H9 (cell line): Measurements from ENCODE around the gene HSDL2. TPM values are rescaled to one million over a fixed set of nuclear protein-coding genes. Genes with fewer than 3 reads are reported as not detected.

Source experiments
- DNase-seq: peaks from one replicate; pipeline ENCODE4 v3.0.0-alpha.2; 2017
- H2AFZ ChIP-seq: one replicate; pipeline ENCODE4 v1.6.1; 2013; ENCODE audit warnings: mild to moderate bottlenecking, low read length, control low read depth, moderate library complexity
- H2AK5ac ChIP-seq: 2 replicates; pipeline ENCODE4 v1.6.1; 2013; ENCODE audit warnings: low read length, control low read depth, mixed read lengths; ENCODE audit not compliant: insufficient read length
- H2BK120ac ChIP-seq: one replicate; pipeline ENCODE4 v1.6.1; 2013; ENCODE audit warnings: low read depth, mild to moderate bottlenecking, low read length, control low read depth, inconsistent platforms; ENCODE audit not compliant: poor library complexity, severe bottlenecking
- H2BK12ac ChIP-seq: 2 replicates; pipeline ENCODE4 v1.6.1; 2013; ENCODE audit warnings: low read length, control low read depth, mixed read lengths, low read depth; ENCODE audit not compliant: insufficient read length
- H2BK15ac ChIP-seq: 2 replicates; pipeline ENCODE4 v1.6.1; 2013; ENCODE audit warnings: low read depth, low read length, control low read depth
- H2BK20ac ChIP-seq: one replicate; pipeline ENCODE4 v1.6.1; 2013; ENCODE audit warnings: low read depth, mild to moderate bottlenecking, low read length, control low read depth, inconsistent platforms; ENCODE audit not compliant: poor library complexity, severe bottlenecking
- H2BK5ac ChIP-seq: 2 replicates; pipeline ENCODE4 v1.6.1; 2013; ENCODE audit warnings: low read length, control low read depth, mixed read lengths; ENCODE audit not compliant: insufficient read length
- H3K14ac ChIP-seq: 2 replicates; pipeline ENCODE4 v1.6.1; 2013; ENCODE audit warnings: low read length, control low read depth; ENCODE audit not compliant: insufficient read depth
- H3K18ac ChIP-seq: 2 replicates; pipeline ENCODE4 v1.6.1; 2013; ENCODE audit warnings: low read depth, mild to moderate bottlenecking, mixed read lengths, low read length, control low read depth; ENCODE audit not compliant: insufficient read length
- H3K23ac ChIP-seq: 2 replicates; pipeline ENCODE4 v1.6.1; 2013; ENCODE audit warnings: low read length, control low read depth, mixed read lengths, low read depth; ENCODE audit not compliant: insufficient read length
- H3K23me2 ChIP-seq: 2 replicates; pipeline ENCODE4 v1.6.1; 2013; ENCODE audit warnings: low read depth, mild to moderate bottlenecking, mixed read lengths, low read length, control low read depth; ENCODE audit not compliant: insufficient read length, poor library complexity, severe bottlenecking
- H3K27ac ChIP-seq: 2 replicates; pipeline ENCODE4 v1.5.1; 2013; ENCODE audit warnings: low read length, control low read depth, mixed read lengths, low read depth; ENCODE audit not compliant: insufficient read length
- H3K27me3 ChIP-seq: 2 replicates; pipeline ENCODE4 v1.6.1; 2013; ENCODE audit warnings: low read length, control low read depth, inconsistent platforms; ENCODE audit not compliant: insufficient read depth
- H3K4ac ChIP-seq: 2 replicates; pipeline ENCODE4 v1.6.1; 2013; ENCODE audit warnings: low read depth, mild to moderate bottlenecking, control low read depth, inconsistent platforms, low read length, moderate library complexity
- H3K4me1 ChIP-seq: 2 replicates; pipeline ENCODE4 v1.6.1; 2013; ENCODE audit warnings: low read length, control low read depth, inconsistent platforms; ENCODE audit not compliant: insufficient read depth
- H3K4me2 ChIP-seq: 2 replicates; pipeline ENCODE4 v1.6.1; 2013; ENCODE audit warnings: low read length, control low read depth, mixed read lengths; ENCODE audit not compliant: insufficient read length, insufficient read depth
- H3K56ac ChIP-seq: 2 replicates; pipeline ENCODE4 v1.6.1; 2013; ENCODE audit warnings: low read depth, mild to moderate bottlenecking, mixed read lengths, low read length, control low read depth; ENCODE audit not compliant: insufficient read length
- H3K79me1 ChIP-seq: 2 replicates; pipeline ENCODE4 v1.6.1; 2013; ENCODE audit warnings: low read depth, mild to moderate bottlenecking, moderate library complexity, low read length, control low read depth, inconsistent platforms; ENCODE audit not compliant: insufficient read depth, poor library complexity, severe bottlenecking
- H3K79me2 ChIP-seq: 2 replicates; pipeline ENCODE4 v1.6.1; 2013; ENCODE audit warnings: low read length, control low read depth, inconsistent platforms; ENCODE audit not compliant: insufficient read depth
- H3K9ac ChIP-seq: 2 replicates; pipeline ENCODE4 v1.6.1; 2013; ENCODE audit warnings: low read length, control low read depth, mixed read lengths; ENCODE audit not compliant: insufficient read length; ENCODE audit errors: extremely low read depth
- H3K9me3 ChIP-seq: one replicate; pipeline ENCODE4 v1.6.1; 2013; ENCODE audit warnings: low read depth, low read length, inconsistent platforms; ENCODE audit not compliant: control insufficient read depth
- H3T11ph ChIP-seq: one replicate; pipeline ENCODE4 v1.6.1; 2013; ENCODE audit warnings: mild to moderate bottlenecking, low read length, control low read depth, inconsistent platforms
- H4K20me1 ChIP-seq: one replicate; pipeline ENCODE4 v1.6.1; 2013; ENCODE audit not compliant: control insufficient read depth, insufficient read length, insufficient read depth
- H4K5ac ChIP-seq: 2 replicates; pipeline ENCODE4 v1.6.1; 2013; ENCODE audit warnings: low read depth, mild to moderate bottlenecking, mixed read lengths, low read length, control low read depth; ENCODE audit not compliant: insufficient read length
- H4K8ac ChIP-seq: replicated peaks from 2 replicates; pipeline ENCODE4 v1.6.1; 2013; ENCODE audit warnings: low read length, control low read depth, mixed read lengths, low read depth; ENCODE audit not compliant: insufficient read length
- H4K91ac ChIP-seq: 2 replicates; pipeline ENCODE4 v1.6.1; 2013; ENCODE audit warnings: low read depth, mild to moderate bottlenecking, moderate library complexity, mixed read lengths, low read length, control low read depth; ENCODE audit not compliant: insufficient read length
- H3K27ac Mint-ChIP-seq, 3 experiments: 2 replicates in 2 of 3; 3 replicates in 1 of 3; pipeline ENCODE4 v1.8.0; 2020 to 2021; ENCODE audit warnings: mixed read lengths in 3 of 3, mild to moderate bottlenecking in 1 of 3, moderate library complexity in 1 of 3
- H3K27me3 Mint-ChIP-seq: 2 replicates; pipeline ENCODE4 v1.8.0; 2021; ENCODE audit warnings: low read depth, mild to moderate bottlenecking, moderate library complexity, mixed read lengths
- H3K36me3 Mint-ChIP-seq, 3 experiments: 2 replicates in 2 of 3; 3 replicates in 1 of 3; pipeline ENCODE4 v1.8.0; 2020 to 2021; ENCODE audit warnings: low read depth in 3 of 3, mixed read lengths in 3 of 3; ENCODE audit not compliant: insufficient read depth in 1 of 3
- H3K4me1 Mint-ChIP-seq, 2 experiments: 2 replicates each; pipeline ENCODE4 v1.8.0; 2020; ENCODE audit warnings: mixed read lengths in 2 of 2
- H3K4me3 Mint-ChIP-seq, 2 experiments: 2 replicates in 1 of 2; 3 replicates in 1 of 2; pipeline ENCODE4 v1.8.0; 2020 to 2021; ENCODE audit warnings: mild to moderate bottlenecking in 2 of 2, mixed read lengths in 2 of 2, moderate library complexity in 1 of 2
- H3K9me3 Mint-ChIP-seq, 2 experiments: 2 replicates in 1 of 2; 3 replicates in 1 of 2; pipeline ENCODE4 v1.8.0; 2020; ENCODE audit warnings: mild to moderate bottlenecking in 2 of 2, mixed read lengths in 2 of 2, moderate library complexity in 1 of 2
- total RNA-seq: library from RNA; stranded (reverse); gene quantifications from 2 replicates; pipeline ENCODE4 v1.2.1, GENCODE V29; 2021
- TF ChIP-seq, protein P1 (sequence below): fragments of 200-600 bp; sonication (generic); conservative IDR thresholded peaks from 3 replicates; pipeline ENCODE4 v1.8.0; 2021; ENCODE audit warnings: antibody characterized with exemption, mild to moderate bottlenecking

HSDL2 gene
- total RNA-seq, 1 experiment from 2014 or later, result 16.6 TPM

DNA sequence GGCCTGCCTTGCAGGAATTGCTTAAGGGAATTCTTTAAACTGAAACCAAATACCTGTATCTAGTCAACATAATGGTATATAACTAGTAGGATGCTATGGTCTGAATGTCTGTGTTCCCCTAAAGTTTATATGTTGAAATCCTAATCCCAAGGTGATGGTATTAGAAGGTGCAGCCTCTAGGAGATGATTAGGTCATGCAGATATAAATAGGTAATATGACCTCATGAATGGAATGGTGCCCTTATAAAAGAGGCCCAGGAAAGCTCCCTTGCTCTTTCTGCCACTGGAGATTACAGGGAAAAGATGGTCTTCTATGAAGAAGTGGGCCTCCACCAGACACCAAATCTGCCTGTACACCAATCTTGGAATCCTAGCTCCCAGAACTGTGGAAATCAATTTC, 99.3 kb downstream of the HSDL2 start:
- TF ChIP-seq, protein P1, sequence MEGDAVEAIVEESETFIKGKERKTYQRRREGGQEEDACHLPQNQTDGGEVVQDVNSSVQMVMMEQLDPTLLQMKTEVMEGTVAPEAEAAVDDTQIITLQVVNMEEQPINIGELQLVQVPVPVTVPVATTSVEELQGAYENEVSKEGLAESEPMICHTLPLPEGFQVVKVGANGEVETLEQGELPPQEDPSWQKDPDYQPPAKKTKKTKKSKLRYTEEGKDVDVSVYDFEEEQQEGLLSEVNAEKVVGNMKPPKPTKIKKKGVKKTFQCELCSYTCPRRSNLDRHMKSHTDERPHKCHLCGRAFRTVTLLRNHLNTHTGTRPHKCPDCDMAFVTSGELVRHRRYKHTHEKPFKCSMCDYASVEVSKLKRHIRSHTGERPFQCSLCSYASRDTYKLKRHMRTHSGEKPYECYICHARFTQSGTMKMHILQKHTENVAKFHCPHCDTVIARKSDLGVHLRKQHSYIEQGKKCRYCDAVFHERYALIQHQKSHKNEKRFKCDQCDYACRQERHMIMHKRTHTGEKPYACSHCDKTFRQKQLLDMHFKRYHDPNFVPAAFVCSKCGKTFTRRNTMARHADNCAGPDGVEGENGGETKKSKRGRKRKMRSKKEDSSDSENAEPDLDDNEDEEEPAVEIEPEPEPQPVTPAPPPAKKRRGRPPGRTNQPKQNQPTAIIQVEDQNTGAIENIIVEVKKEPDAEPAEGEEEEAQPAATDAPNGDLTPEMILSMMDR, result no peak
- Histone ChIP-seq H4K5ac (no peak overlapping the region), H3K9me3 (no peaks in the 10 kb centered on the region), H2AK5ac (no peak overlapping the region), H2BK120ac (no peak overlapping the region), H3K9ac (no peak overlapping the region), H2BK20ac (no peak overlapping the region), H2BK12ac (no peak overlapping the region), H3K18ac (no peak overlapping the region), H2BK5ac (no peak overlapping the region), H3K23ac (no peak overlapping the region), H2BK15ac (no peak overlapping the region), H4K20me1 (no peaks in the 10 kb centered on the region), H3K79me1 (no peaks in the 10 kb centered on the region), H4K91ac (no peak overlapping the region), H3K23me2 (no peaks in the 10 kb centered on the region), H3K27me3 (no peaks in the 10 kb centered on the region), H3T11ph (no peak overlapping the region), H3K4me2 (no peak overlapping the region), H3K27ac (no peak overlapping the region), H3K4me1 (no peaks in the 10 kb centered on the region), H3K14ac (no peak overlapping the region), H3K4ac (no peak overlapping the region), H3K79me2 (no peaks in the 10 kb centered on the region), H2AFZ (no peak overlapping the region), H4K8ac (no peak overlapping the region), H3K56ac (no peak overlapping the region)
- H3K27me3 Mint-ChIP-seq, result no peaks in the 10 kb centered on the region
- H3K9me3 Mint-ChIP-seq, result peaks cover 13% of the 10 kb centered on the region in 2 experiments; a peak in 4 of 5 replicates
- H3K4me3 Mint-ChIP-seq, result no peak overlapping the region
- peaks cover 23 to 33% (median 27%) of the 10 kb centered on the region in 3 experiments for H3K36me3 Mint-ChIP-seq
- no peak for DNase-seq
- H3K27ac Mint-ChIP-seq, result no peak overlapping the region
- peaks cover 0 to 3% of the 10 kb centered on the region in 2 experiments; a peak in 1 of 4 replicates for H3K4me1 Mint-ChIP-seq
